IMR-90 (cell line): ENCODE data around the gene SOCS3. TPM values are rescaled to one million over a fixed set of nuclear protein-coding genes. Genes with fewer than 3 reads are reported as not detected.
A peak's percentile ranks its signal among the peaks of the same experiment; 100 is the strongest.

ENCODE experiments used
- ATAC-seq: fragments of 200-7000 bp; cut with Tn5 transposase; 2 replicates; pipeline ENCODE4 v1.9.1; 2020; ENCODE audit warnings: low read depth, mild to moderate bottlenecking, moderate library complexity
- BruUV-seq: library from RNA; stranded (reverse); fragments of 400-500 nt; replicated peaks from 2 replicates; lab custom pipeline; 2021; lab: Mats Ljungman, UMichigan
- CTCF ChIA-PET: fragments of 300-600 bp; formaldehyde crosslinking; extraction: SDS; loops from one replicate; lab custom pipeline; 2021; ENCODE audit warnings: antibody characterized with exemption; lab: Yijun Ruan, JAX
- POLR2A ChIA-PET: fragments of 300-600 bp; sonication (Branson Sonifier 250); formaldehyde crosslinking; loops from one replicate; lab custom pipeline; 2022; ENCODE audit warnings: antibody characterized with exemption; ENCODE audit not compliant: unreplicated experiment; lab: Charles Lee
- DNase-seq: peaks from one replicate; pipeline ENCODE4 v3.0.0; 2013
- H2AFZ ChIP-seq: replicated peaks from 2 replicates; pipeline ENCODE3; 2013; ENCODE audit warnings: low read length, mild to moderate bottlenecking; ENCODE audit not compliant: poor library complexity
- H2AK5ac ChIP-seq: 2 replicates; pipeline ENCODE4 v1.6.1; 2013; ENCODE audit warnings: low read depth, low read length, inconsistent platforms
- H2AK9ac ChIP-seq: replicated peaks from 2 replicates; pipeline ENCODE3; 2013; ENCODE audit warnings: mild to moderate bottlenecking, low read depth, low read length, moderate library complexity; ENCODE audit not compliant: poor library complexity
- H2BK120ac ChIP-seq: 2 replicates; pipeline ENCODE4 v1.6.1; 2013; ENCODE audit warnings: low read depth, low read length, inconsistent platforms
- H2BK15ac ChIP-seq: 3 replicates; pipeline ENCODE4 v1.6.1; 2013; ENCODE audit warnings: low read depth, low read length, inconsistent platforms
- H2BK20ac ChIP-seq: 2 replicates; pipeline ENCODE4 v1.6.1; 2013; ENCODE audit warnings: low read depth, mild to moderate bottlenecking, inconsistent platforms, low read length, moderate library complexity
- H2BK5ac ChIP-seq: 2 replicates; pipeline ENCODE4 v1.6.1; 2013; ENCODE audit warnings: mild to moderate bottlenecking, low read depth, low read length, inconsistent platforms; ENCODE audit not compliant: poor library complexity, severe bottlenecking
- H3K14ac ChIP-seq: replicated peaks from 2 replicates; pipeline ENCODE4 v1.6.1; 2013; ENCODE audit warnings: low read depth, low read length, inconsistent platforms
- H3K18ac ChIP-seq: 2 replicates; pipeline ENCODE4 v1.6.1; 2013; ENCODE audit warnings: low read depth, low read length, control low read depth
- H3K23ac ChIP-seq: 2 replicates; pipeline ENCODE4 v1.6.1; 2013; ENCODE audit warnings: low read depth, low read length, inconsistent platforms
- H3K27ac ChIP-seq: 2 replicates; pipeline ENCODE4 v1.5.1; 2013; ENCODE audit warnings: mild to moderate bottlenecking, control low read depth, low read length; ENCODE audit not compliant: insufficient read depth
- H3K27me3 ChIP-seq: 2 replicates; pipeline ENCODE4 v1.6.1; 2013; ENCODE audit warnings: low read length; ENCODE audit not compliant: control insufficient read depth, insufficient read depth
- H3K36me3 ChIP-seq: 2 replicates; pipeline ENCODE4 v1.6.1; 2013; ENCODE audit warnings: low read length, mixed read lengths; ENCODE audit not compliant: control insufficient read depth, insufficient read depth
- H3K4ac ChIP-seq: 2 replicates; pipeline ENCODE4 v1.6.1; 2013; ENCODE audit warnings: low read depth, low read length, inconsistent platforms
- H3K4me1 ChIP-seq: 2 replicates; pipeline ENCODE4 v1.6.1; 2013; ENCODE audit warnings: low read length, mixed read lengths; ENCODE audit not compliant: control insufficient read depth, insufficient read depth
- H3K4me2 ChIP-seq: 2 replicates; pipeline ENCODE4 v1.6.1; 2013; ENCODE audit warnings: low read depth, mild to moderate bottlenecking, control low read depth, low read length, moderate library complexity
- H3K4me3 ChIP-seq: 2 replicates; pipeline ENCODE4 v1.5.1; 2013; ENCODE audit warnings: low read depth, mild to moderate bottlenecking, control low read depth, low read length, moderate library complexity; ENCODE audit not compliant: insufficient read depth
- H3K56ac ChIP-seq: 2 replicates; pipeline ENCODE4 v1.6.1; 2013; ENCODE audit warnings: low read length, inconsistent platforms; ENCODE audit not compliant: insufficient read depth; ENCODE audit errors: extremely low read depth
- H3K79me1 ChIP-seq, 2 experiments: 2 replicates each; pipeline ENCODE4 v1.6.1; 2013; ENCODE audit warnings: low read length in 2 of 2, inconsistent platforms in 1 of 2, low read depth in 1 of 2
- H3K9ac ChIP-seq: 2 replicates; pipeline ENCODE4 v1.6.1; 2013; ENCODE audit warnings: low read depth, low read length, control low read depth
- H3K9me1 ChIP-seq: 2 replicates; pipeline ENCODE4 v1.6.1; 2013; ENCODE audit warnings: low read length, inconsistent platforms; ENCODE audit not compliant: insufficient read depth
- H3K9me3 ChIP-seq: 2 replicates; pipeline ENCODE4 v1.6.1; 2013; ENCODE audit warnings: low read length; ENCODE audit not compliant: control insufficient read depth, insufficient read depth
- H4K20me1 ChIP-seq: 2 replicates; pipeline ENCODE4 v1.6.1; 2013; ENCODE audit warnings: low read length, inconsistent platforms; ENCODE audit not compliant: insufficient read depth
- H4K5ac ChIP-seq: 2 replicates; pipeline ENCODE4 v1.6.1; 2013; ENCODE audit warnings: mild to moderate bottlenecking, low read depth, low read length, control low read depth
- H4K8ac ChIP-seq, 2 experiments: 2 replicates each; pipeline ENCODE4 v1.6.1; 2013; ENCODE audit warnings: low read depth in 2 of 2, low read length in 2 of 2, control low read depth in 1 of 2, inconsistent platforms in 1 of 2
- H4K91ac ChIP-seq: 2 replicates; pipeline ENCODE4 v1.6.1; 2013; ENCODE audit warnings: low read depth, low read length, inconsistent platforms; ENCODE audit not compliant: insufficient read depth
- BHLHE40 ChIP-seq: fragments of 150-350 bp; IDR thresholded peaks from 2 replicates; pipeline ENCODE4 v1.6.1; 2016; ENCODE audit warnings: mild to moderate bottlenecking, low read depth, low read length
- CEBPB ChIP-seq: IDR thresholded peaks from 2 replicates; pipeline ENCODE4 v1.6.1; 2012; ENCODE audit warnings: low read depth, low read length, improper control_type of control experiment
- CTCF ChIP-seq: conservative IDR thresholded peaks from 2 replicates; pipeline ENCODE4 v1.5.1; 2012; ENCODE audit warnings: mild to moderate bottlenecking, low read depth, low read length, improper control_type of control experiment
- ELK1 ChIP-seq: fragments of 150-350 bp; IDR thresholded peaks from 2 replicates; pipeline ENCODE4 v1.6.1; 2016; ENCODE audit warnings: low read depth, mild to moderate bottlenecking, low read length, moderate library complexity, borderline replicate concordance
- FOS ChIP-seq: fragments of 150-350 bp; IDR thresholded peaks from 2 replicates; pipeline ENCODE4 v1.6.1; 2016; ENCODE audit warnings: low read depth, low read length
- MAFK ChIP-seq: IDR thresholded peaks from 2 replicates; pipeline ENCODE4 v1.6.1; 2012; ENCODE audit warnings: low read depth, low read length, improper control_type of control experiment
- MAZ ChIP-seq: IDR thresholded peaks from 2 replicates; pipeline ENCODE4 v1.6.1; 2012; ENCODE audit warnings: low read depth, mild to moderate bottlenecking, low read length, improper control_type of control experiment, moderate library complexity, borderline replicate concordance
- MXI1 ChIP-seq: IDR thresholded peaks from 2 replicates; pipeline ENCODE4 v1.6.1; 2012; ENCODE audit warnings: low read depth, mild to moderate bottlenecking, low read length, moderate library complexity, borderline replicate concordance
- RCOR1 ChIP-seq: IDR thresholded peaks from 2 replicates; pipeline ENCODE4 v1.6.1; 2012; ENCODE audit warnings: mild to moderate bottlenecking, low read length, improper control_type of control experiment; ENCODE audit not compliant: insufficient replicate concordance
- RFX5 ChIP-seq: IDR thresholded peaks from 2 replicates; pipeline ENCODE4 v1.8.0; 2012; ENCODE audit warnings: low read depth, mild to moderate bottlenecking, low read length, moderate library complexity
- SMC3 ChIP-seq: fragments of 150-350 bp; IDR thresholded peaks from 2 replicates; pipeline ENCODE4 v1.6.1; 2016; ENCODE audit warnings: low read depth, mild to moderate bottlenecking, antibody characterized with exemption, low read length, moderate library complexity
- USF2 ChIP-seq: fragments of 150-350 bp; IDR thresholded peaks from 2 replicates; pipeline ENCODE4 v1.6.1; 2017; ENCODE audit warnings: mild to moderate bottlenecking, antibody characterized with exemption, low read length, low read depth
- WGBS, 2 experiments: methylation state at CpG; one replicate each; pipeline versions ENCODE4 v1.1.5 to v1.1.7; 2013; ENCODE audit warnings: missing lambda C conversion rate in 2 of 2; ENCODE audit not compliant: insufficient read length in 1 of 2; ENCODE audit errors: extremely low coverage in 2 of 2; 5-methylcytosine and 5-hydroxymethylcytosine counted together
- dilution Hi-C: fragments of 300-500 bp; cut with HindIII; formaldehyde crosslinking; loops from one replicate; pipeline ENCODE4 v1.14.3; 2018; ENCODE audit warnings: low sequenced_read_pairs; ENCODE audit not compliant: unreplicated experiment
- in situ Hi-C: fragments of 300-500 bp; cut with MboI; formaldehyde crosslinking; loops from 3 replicates; pipeline ENCODE4 v1.14.3; 2019; ENCODE audit warnings: low sequenced_read_pairs, inconsistent platforms, mixed read lengths
- intact Hi-C: fragments of 100-400 bp; cut with micrococcal nuclease; formaldehyde crosslinking; loops from 2 replicates; pipeline ENCODE4 v1.10.0; 2022
- polyA plus RNA-seq, 3 experiments: library from polyadenylated mRNA; depleted of rRNA; stranded (reverse); fragments of >200 nt; gene quantifications; 2 replicates each; pipeline ENCODE4 v1.2.3, GENCODE V29; 2012; ENCODE audit warnings: low replicate concordance in 1 of 3
- total RNA-seq: library from RNA; depleted of rRNA; stranded (reverse); fragments of >200 nt; gene quantifications from 2 replicates; pipeline ENCODE4 v1.2.3, GENCODE V29; 2012

The SOCS3 gene
- total and polyA plus RNA-seq, 2 of the 4 experiments (the other 2 are of a cell fraction): 19.2 to 19.9 TPM

- Histone ChIP-seq H3K14ac (no peak overlapping the region), H4K5ac (no peak overlapping the region), H3K27me3 (no peaks in the 10 kb centered on the region), H3K56ac (no peak overlapping the region), H3K4me1 (peaks cover 23% of the 10 kb centered on the region), H2BK15ac (no peak overlapping the region), H3K9me3 (no peaks in the 10 kb centered on the region), H3K27ac (no peak overlapping the region), H3K4me2 (no peak overlapping the region), H4K20me1 (peaks cover 4% of the 10 kb centered on the region), H2AFZ (no peak overlapping the region), H2BK120ac (no peak overlapping the region), H2AK9ac (no peak overlapping the region), H4K8ac (no peak overlapping the region), H3K18ac (no peak overlapping the region), H2BK5ac (no peak overlapping the region), H2AK5ac (peak overlapping the region; percentile 46; the same call in 1 of the 2 replicates), H3K9ac (no peak overlapping the region), H3K4ac (no peak overlapping the region), H3K4me3 (no peak overlapping the region), H4K91ac (peak overlapping the region; percentile 15; the same call in 1 of the 2 replicates), H2BK20ac (no peak overlapping the region), H3K23ac (no peak overlapping the region), H3K79me1 (peaks cover 0 to 21% of the 10 kb centered on the region in 2 experiments; a peak in 2 of 4 replicates), H3K36me3 (no peaks in the 10 kb centered on the region), H3K9me1 (peaks cover 28% of the 10 kb centered on the region)
- in situ Hi-C loops: no loop called here
- dilution Hi-C loops: no loop called here
- POLR2A ChIA-PET: no interaction called here
- ATAC-seq (no peak), DNase-seq (no peak)
- intact Hi-C loops: no loop called here
- no TSS peak for BruUV-seq
- no CpG with 5 or more reads among the region's 3 CpGs for WGBS, 2 experiments
- CTCF ChIA-PET: no interaction called here
- TF ChIP-seq USF2 (no peak), BHLHE40 (no peak), FOS (no peak), RFX5 (no peak), ELK1 (no peak), CTCF (no peak), SMC3 (no peak), CEBPB (no peak), RCOR1 (no peak), MAZ (no peak), MAFK (no peak), MXI1 (no peak)
Observed at GRCh38 chr17:78347453-78347852, 12.4 kb downstream of the SOCS3 start.
